ENCODE data around the gene PRPF40B. TPM values are rescaled to one million over a fixed set of nuclear protein-coding genes. Genes with fewer than 3 reads are reported as not detected.

Gene PRPF40B
- total and polyA plus RNA-seq, 2 donors (not counting 1 experiment from before 2014, with no cell fraction given), result 11.7 to 23.7 TPM

- Histone ChIP-seq H3K9me3 (ENCODE audit: control extremely low read depth in 1 of 3, control insufficient read depth in 2 of 3, insufficient read depth in 1 of 3, low read length in 2 of 3) (no peaks in the 10 kb centered on the region), H2AFZ (ENCODE audit: insufficient read depth, low read depth, low read length, poor library complexity, severe bottlenecking) (no peak overlapping the region), H3K4me1 (ENCODE audit: control insufficient read depth in 2 of 2, insufficient read depth in 2 of 2, low read length in 2 of 2) (peaks cover 33 to 34% of the 10 kb centered on the region in 2 donors), H4K20me1 (ENCODE audit: control insufficient read depth, insufficient read depth, low read length, poor library complexity, severe bottlenecking) (peaks cover 59% of the 10 kb centered on the region), H3K36me3 (replicated peaks in 1 of 2; ENCODE audit: control extremely low read depth in 1 of 2, control insufficient read depth in 1 of 2, extremely low read depth in 1 of 2, insufficient read depth in 2 of 2, low read length in 1 of 2) (no peaks in the 10 kb centered on the region), H3K27ac (ENCODE audit: low read length in 2 of 2) (peak overlapping the region in 1 of 2 donors; percentile 53), H3K27me3 (replicated peaks in 1 of 4; ENCODE audit: control extremely low read depth in 1 of 4, control insufficient read depth in 3 of 4, insufficient read depth in 4 of 4, low read length in 3 of 4) (no peaks in the 10 kb centered on the region), H3K4me2 (replicated peaks; ENCODE audit: low read depth, low read length, poor library complexity, severe bottlenecking) (peak overlapping the region; percentile 47), H3K9ac (ENCODE audit: low read length) (peak overlapping the region; percentile 19), H3K79me2 (ENCODE audit: control insufficient read depth, insufficient read depth, low read length) (peaks cover 100% of the 10 kb centered on the region), H3K4me3 (ENCODE audit: control extremely low read depth in 1 of 5, extremely low read depth in 1 of 5, insufficient read depth in 1 of 5, low read depth in 2 of 5, low read length in 4 of 5) (peak overlapping the region in 1 of 5 experiments; percentile 13)
- ATAC-seq (ENCODE audit: low read depth), result no peak
- no peaks in the 10 kb centered on the region for H3K9me3 Mint-ChIP-seq (ENCODE audit: insufficient read depth)
- no peak for DNase-seq
- peak overlapping the region; percentile 39 for H3K27ac Mint-ChIP-seq
- peaks cover 52% of the 10 kb centered on the region for H3K4me1 Mint-ChIP-seq
- TF ChIP-seq, protein P1, sequence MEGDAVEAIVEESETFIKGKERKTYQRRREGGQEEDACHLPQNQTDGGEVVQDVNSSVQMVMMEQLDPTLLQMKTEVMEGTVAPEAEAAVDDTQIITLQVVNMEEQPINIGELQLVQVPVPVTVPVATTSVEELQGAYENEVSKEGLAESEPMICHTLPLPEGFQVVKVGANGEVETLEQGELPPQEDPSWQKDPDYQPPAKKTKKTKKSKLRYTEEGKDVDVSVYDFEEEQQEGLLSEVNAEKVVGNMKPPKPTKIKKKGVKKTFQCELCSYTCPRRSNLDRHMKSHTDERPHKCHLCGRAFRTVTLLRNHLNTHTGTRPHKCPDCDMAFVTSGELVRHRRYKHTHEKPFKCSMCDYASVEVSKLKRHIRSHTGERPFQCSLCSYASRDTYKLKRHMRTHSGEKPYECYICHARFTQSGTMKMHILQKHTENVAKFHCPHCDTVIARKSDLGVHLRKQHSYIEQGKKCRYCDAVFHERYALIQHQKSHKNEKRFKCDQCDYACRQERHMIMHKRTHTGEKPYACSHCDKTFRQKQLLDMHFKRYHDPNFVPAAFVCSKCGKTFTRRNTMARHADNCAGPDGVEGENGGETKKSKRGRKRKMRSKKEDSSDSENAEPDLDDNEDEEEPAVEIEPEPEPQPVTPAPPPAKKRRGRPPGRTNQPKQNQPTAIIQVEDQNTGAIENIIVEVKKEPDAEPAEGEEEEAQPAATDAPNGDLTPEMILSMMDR (IDR thresholded peaks at IDR 0.05), result no peak
- no peak for TF ChIP-seq EZH2 (IDR thresholded peaks at IDR 0.05; ENCODE audit: borderline replicate concordance, insufficient read depth, low read depth, low read length, poor library complexity, severe bottlenecking)
- intact Hi-C loops (cut with micrococcal nuclease), result loop anchor here (1.0 to 2.0 kb wide), 3 partner anchors 9 to 19 kb away; no protein-coding TSS in a partner anchor
- H3K4me3 Mint-ChIP-seq, result peak overlapping the region; percentile 14
- POLR2A ChIA-PET, result no interaction called here
- CTCF ChIA-PET, result interaction anchor here (1.0 to 5.5 kb wide), 8 partner anchors 8 to 67 kb away, joined by 3 to 28 read pairs (median 6); partner anchors contain the start of gene PRPF40B
- no peaks in the 10 kb centered on the region for H3K27me3 Mint-ChIP-seq
Observed at GRCh38 chr12:49689785-49690184, 66.4 kb downstream of the PRPF40B start.

- ATAC-seq (ENCODE audit: low read depth) (no peak), DNase-seq (no peak)
- ChIA-PET CTCF (interaction anchor here (0.7 to 5.5 kb wide), 5 partner anchors 11 to 46 kb away, joined by 3 to 28 read pairs (median 3); no protein-coding TSS in a partner anchor), POLR2A (no interaction called here)
- Histone ChIP-seq H3K79me2 (ENCODE audit: control insufficient read depth, insufficient read depth, low read length) (peaks cover 100% of the 10 kb centered on the region), H2AFZ (ENCODE audit: insufficient read depth, low read depth, low read length, poor library complexity, severe bottlenecking) (no peak overlapping the region), H3K9me3 (ENCODE audit: control extremely low read depth in 1 of 3, control insufficient read depth in 2 of 3, insufficient read depth in 1 of 3, low read length in 2 of 3) (no peaks in the 10 kb centered on the region), H3K4me1 (ENCODE audit: control insufficient read depth in 2 of 2, insufficient read depth in 2 of 2, low read length in 2 of 2) (peaks cover 42 to 47% of the 10 kb centered on the region in 2 donors), H3K27ac (ENCODE audit: low read length in 2 of 2) (no peak overlapping the region), H4K20me1 (ENCODE audit: control insufficient read depth, insufficient read depth, low read length, poor library complexity, severe bottlenecking) (peaks cover 49% of the 10 kb centered on the region), H3K36me3 (replicated peaks in 1 of 2; ENCODE audit: control extremely low read depth in 1 of 2, control insufficient read depth in 1 of 2, extremely low read depth in 1 of 2, insufficient read depth in 2 of 2, low read length in 1 of 2) (no peaks in the 10 kb centered on the region), H3K9ac (ENCODE audit: low read length) (no peak overlapping the region), H3K4me3 (ENCODE audit: control extremely low read depth in 1 of 5, extremely low read depth in 1 of 5, insufficient read depth in 1 of 5, low read depth in 2 of 5, low read length in 4 of 5) (no peak overlapping the region), H3K4me2 (replicated peaks; ENCODE audit: low read depth, low read length, poor library complexity, severe bottlenecking) (no peak overlapping the region), H3K27me3 (replicated peaks in 1 of 4; ENCODE audit: control extremely low read depth in 1 of 4, control insufficient read depth in 3 of 4, insufficient read depth in 4 of 4, low read length in 3 of 4) (no peaks in the 10 kb centered on the region)
- 75% methylated on average over 3 of the region's 3 CpGs for WGBS (ENCODE audit: insufficient coverage)
- no peaks in the 10 kb centered on the region for H3K27me3 Mint-ChIP-seq
- H3K4me3 Mint-ChIP-seq, result no peak overlapping the region
- no peak overlapping the region for H3K27ac Mint-ChIP-seq
- peaks cover 60% of the 10 kb centered on the region for H3K4me1 Mint-ChIP-seq
- TF ChIP-seq EZH2 (IDR thresholded peaks at IDR 0.05; ENCODE audit: borderline replicate concordance, insufficient read depth, low read depth, low read length, poor library complexity, severe bottlenecking), result no peak
- TF ChIP-seq, protein P1 (IDR thresholded peaks at IDR 0.05), result no peak
- no peaks in the 10 kb centered on the region for H3K9me3 Mint-ChIP-seq (ENCODE audit: insufficient read depth)
- intact Hi-C loops (cut with micrococcal nuclease), result no loop called here
Observed at GRCh38 chr12:49692851-49693250, 69.5 kb downstream of the PRPF40B start.

All from B cell (primary cell).